ENCODE data around the gene RSRC2. TPM values are rescaled to one million over a fixed set of nuclear protein-coding genes. Genes with fewer than 3 reads are reported as not detected.

Gene RSRC2
- total RNA-seq, 1 donor from 2014 or later, result 104 TPM

DNA sequence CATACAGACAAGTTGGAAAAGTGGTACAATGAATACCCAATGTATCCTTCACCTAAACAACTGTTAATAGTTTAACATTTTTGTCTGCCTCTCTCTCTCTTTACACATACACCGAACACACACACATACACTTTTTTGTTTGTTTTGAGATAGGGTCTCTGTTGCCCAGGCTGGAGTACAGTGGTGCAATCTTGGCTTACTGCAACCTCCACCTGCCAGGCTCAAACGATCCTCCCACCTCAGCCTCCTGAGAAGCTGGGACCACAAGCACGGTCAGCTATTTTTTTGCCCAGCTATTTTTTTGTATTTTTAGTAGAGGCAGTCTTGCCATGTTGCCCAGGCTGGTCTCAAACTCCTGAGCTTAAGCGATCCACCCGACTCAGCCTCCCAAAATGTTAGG is 42.8 kb downstream of the RSRC2 start:
- H3K4me3 Mint-ChIP-seq (ENCODE audit: unreplicated experiment), result no peak overlapping the region
- no peak for DNase-seq
- TF ChIP-seq, protein P1, sequence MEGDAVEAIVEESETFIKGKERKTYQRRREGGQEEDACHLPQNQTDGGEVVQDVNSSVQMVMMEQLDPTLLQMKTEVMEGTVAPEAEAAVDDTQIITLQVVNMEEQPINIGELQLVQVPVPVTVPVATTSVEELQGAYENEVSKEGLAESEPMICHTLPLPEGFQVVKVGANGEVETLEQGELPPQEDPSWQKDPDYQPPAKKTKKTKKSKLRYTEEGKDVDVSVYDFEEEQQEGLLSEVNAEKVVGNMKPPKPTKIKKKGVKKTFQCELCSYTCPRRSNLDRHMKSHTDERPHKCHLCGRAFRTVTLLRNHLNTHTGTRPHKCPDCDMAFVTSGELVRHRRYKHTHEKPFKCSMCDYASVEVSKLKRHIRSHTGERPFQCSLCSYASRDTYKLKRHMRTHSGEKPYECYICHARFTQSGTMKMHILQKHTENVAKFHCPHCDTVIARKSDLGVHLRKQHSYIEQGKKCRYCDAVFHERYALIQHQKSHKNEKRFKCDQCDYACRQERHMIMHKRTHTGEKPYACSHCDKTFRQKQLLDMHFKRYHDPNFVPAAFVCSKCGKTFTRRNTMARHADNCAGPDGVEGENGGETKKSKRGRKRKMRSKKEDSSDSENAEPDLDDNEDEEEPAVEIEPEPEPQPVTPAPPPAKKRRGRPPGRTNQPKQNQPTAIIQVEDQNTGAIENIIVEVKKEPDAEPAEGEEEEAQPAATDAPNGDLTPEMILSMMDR (IDR thresholded peaks at IDR 0.05; ENCODE audit: partially characterized antibody, unreplicated experiment), result no peak
- H3K27ac Mint-ChIP-seq (ENCODE audit: unreplicated experiment), result no peak overlapping the region
- H3K27me3 Mint-ChIP-seq (ENCODE audit: unreplicated experiment), result peaks cover 4% of the 10 kb centered on the region
- H3K4me1 Mint-ChIP-seq (ENCODE audit: low read depth, unreplicated experiment), result no peaks in the 10 kb centered on the region
- no peaks in the 10 kb centered on the region for H3K9me3 Mint-ChIP-seq (ENCODE audit: unreplicated experiment)
- H3K36me3 Mint-ChIP-seq (ENCODE audit: unreplicated experiment), result peaks cover 7% of the 10 kb centered on the region

DNA sequence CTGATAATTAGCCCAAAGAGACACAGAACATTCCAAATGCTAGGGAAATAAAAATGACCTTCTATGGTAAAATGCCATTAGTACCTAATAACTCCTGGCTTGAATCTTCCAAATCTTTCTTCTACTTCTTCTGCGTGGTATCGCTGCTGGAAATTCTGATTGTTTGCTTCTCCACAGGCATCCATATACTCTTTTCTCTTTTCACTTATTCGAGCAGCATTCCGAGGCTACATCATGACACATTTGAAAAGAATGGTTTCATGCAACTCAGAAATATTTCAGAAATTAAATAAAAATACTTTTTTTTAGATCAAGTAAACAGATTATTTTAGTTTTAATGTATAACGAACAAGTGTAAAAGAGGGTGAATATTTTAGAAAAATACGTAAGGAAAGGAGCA is 44.9 kb downstream of the RSRC2 start:
- TF ChIP-seq, protein P1 (IDR thresholded peaks at IDR 0.05; ENCODE audit: partially characterized antibody, unreplicated experiment), result no peak
- Mint-ChIP-seq H3K4me3 (ENCODE audit: unreplicated experiment) (no peak overlapping the region), H3K4me1 (ENCODE audit: low read depth, unreplicated experiment) (no peaks in the 10 kb centered on the region), H3K9me3 (ENCODE audit: unreplicated experiment) (no peaks in the 10 kb centered on the region), H3K36me3 (ENCODE audit: unreplicated experiment) (peaks cover 5% of the 10 kb centered on the region), H3K27ac (ENCODE audit: unreplicated experiment) (no peak overlapping the region), H3K27me3 (ENCODE audit: unreplicated experiment) (peaks cover 4% of the 10 kb centered on the region)
- no peak for DNase-seq

DNA sequence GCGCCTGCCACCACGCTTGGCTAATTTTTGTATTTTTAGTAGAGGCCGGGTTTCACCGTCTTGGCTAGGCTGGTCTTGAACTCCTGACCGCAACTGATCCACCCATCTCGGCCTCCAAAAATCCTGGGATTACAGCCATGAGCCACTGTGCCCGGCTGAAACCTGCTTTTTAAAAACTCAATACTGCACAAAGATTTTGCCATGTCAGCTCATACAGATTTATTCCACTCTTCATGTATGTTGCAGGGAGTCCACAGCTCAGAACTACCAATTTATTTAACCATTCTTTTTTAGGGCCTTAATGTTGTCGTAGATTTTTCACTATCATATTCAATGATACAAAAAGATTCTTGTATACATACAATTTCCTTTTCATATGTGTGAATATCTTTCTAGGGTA is 46.0 kb downstream of the RSRC2 start:
- H3K4me3 Mint-ChIP-seq (ENCODE audit: unreplicated experiment), result no peak overlapping the region
- H3K4me1 Mint-ChIP-seq (ENCODE audit: low read depth, unreplicated experiment), result no peaks in the 10 kb centered on the region
- no peak overlapping the region for H3K27ac Mint-ChIP-seq (ENCODE audit: unreplicated experiment)
- no peak for DNase-seq
- peaks cover 3% of the 10 kb centered on the region for H3K36me3 Mint-ChIP-seq (ENCODE audit: unreplicated experiment)
- H3K9me3 Mint-ChIP-seq (ENCODE audit: unreplicated experiment), result no peaks in the 10 kb centered on the region
- TF ChIP-seq, protein P1 (IDR thresholded peaks at IDR 0.05; ENCODE audit: partially characterized antibody, unreplicated experiment), result no peak
- peaks cover 4% of the 10 kb centered on the region for H3K27me3 Mint-ChIP-seq (ENCODE audit: unreplicated experiment)

DNA sequence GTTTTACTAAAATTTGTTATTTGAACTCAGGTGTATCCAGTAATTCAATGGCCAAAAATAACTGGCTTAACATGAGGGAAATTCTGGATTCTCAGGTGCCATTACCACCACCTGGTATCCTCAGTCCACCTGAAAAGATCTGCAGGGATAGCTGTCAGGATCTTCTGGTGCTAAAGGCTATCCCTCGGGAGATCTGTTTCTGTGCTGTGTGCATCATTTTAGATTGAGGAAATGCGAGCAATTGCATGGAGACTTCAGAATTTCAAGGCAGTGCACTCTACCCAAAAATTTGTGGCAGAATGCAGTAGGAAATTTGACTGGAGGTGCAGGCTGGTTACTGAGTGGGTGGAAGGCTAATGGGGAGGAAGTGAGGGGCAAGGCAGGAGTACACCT is 52.4 kb downstream of the RSRC2 start:
- H3K36me3 Mint-ChIP-seq (ENCODE audit: unreplicated experiment), result no peaks in the 10 kb centered on the region
- H3K9me3 Mint-ChIP-seq (ENCODE audit: unreplicated experiment), result no peaks in the 10 kb centered on the region
- TF ChIP-seq, protein P1 (IDR thresholded peaks at IDR 0.05; ENCODE audit: partially characterized antibody, unreplicated experiment), result no peak
- no peak overlapping the region for H3K4me3 Mint-ChIP-seq (ENCODE audit: unreplicated experiment)
- no peak overlapping the region for H3K27ac Mint-ChIP-seq (ENCODE audit: unreplicated experiment)
- DNase-seq, result no peak
- H3K27me3 Mint-ChIP-seq (ENCODE audit: unreplicated experiment), result peaks cover 5% of the 10 kb centered on the region
- H3K4me1 Mint-ChIP-seq (ENCODE audit: low read depth, unreplicated experiment), result no peaks in the 10 kb centered on the region

DNA sequence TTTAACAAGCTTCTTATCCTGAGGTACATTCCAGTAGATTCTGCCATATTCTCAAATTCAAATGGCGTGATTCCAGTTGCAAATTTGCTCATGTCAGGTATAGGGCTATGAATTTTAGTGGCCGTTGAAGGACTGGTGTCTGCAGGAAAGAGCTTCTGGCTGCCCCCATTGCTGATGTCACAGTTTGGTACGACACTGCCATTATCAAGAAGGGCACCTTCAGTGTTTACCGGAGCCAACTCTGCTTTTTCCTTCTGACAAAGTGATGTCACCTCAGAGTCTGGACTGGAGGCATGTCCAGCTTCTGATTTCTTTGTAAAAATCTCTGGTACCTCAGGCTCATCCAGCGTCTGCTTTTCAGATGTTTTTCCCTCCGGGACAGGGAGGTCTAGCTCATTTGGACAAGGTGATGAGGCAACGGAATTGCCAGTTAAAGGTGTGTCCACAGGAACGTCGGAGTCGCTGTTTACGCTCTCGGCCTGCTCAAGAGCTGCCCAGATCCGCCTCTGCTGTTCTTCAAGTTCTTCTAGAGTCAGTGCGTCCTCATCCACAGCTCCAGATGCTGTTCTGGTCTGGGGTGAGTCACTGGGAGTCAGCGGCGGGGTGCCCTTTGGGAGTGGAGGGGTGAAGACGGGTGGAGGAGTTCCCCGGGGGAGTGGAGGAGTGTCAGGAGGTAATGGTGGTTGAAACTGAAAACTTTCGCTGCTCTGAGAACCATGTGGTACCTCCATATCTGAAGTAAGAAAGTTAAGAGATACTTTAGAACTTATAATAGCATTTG is 53.0 kb downstream of the RSRC2 start:
- Mint-ChIP-seq H3K27ac (ENCODE audit: unreplicated experiment) (no peak overlapping the region), H3K9me3 (ENCODE audit: unreplicated experiment) (no peaks in the 10 kb centered on the region), H3K4me3 (ENCODE audit: unreplicated experiment) (no peak overlapping the region), H3K27me3 (ENCODE audit: unreplicated experiment) (peaks cover 5% of the 10 kb centered on the region), H3K4me1 (ENCODE audit: low read depth, unreplicated experiment) (no peaks in the 10 kb centered on the region), H3K36me3 (ENCODE audit: unreplicated experiment) (no peaks in the 10 kb centered on the region)
- no peak for DNase-seq
- TF ChIP-seq, protein P1 (IDR thresholded peaks at IDR 0.05; ENCODE audit: partially characterized antibody, unreplicated experiment), result no peak

All from glutamatergic neuron (in vitro differentiated cells).